ENCODE data around the gene FTO.

FTO gene

GRCh38 chr16:53964145-53964790, 260.3 kb downstream of the FTO start:
- no peak for DNase-seq (ENCODE audit: low read depth in 2 of 2)

GRCh38 chr16:53966821-53967571, 263.0 kb downstream of the FTO start:
- DNase-seq (ENCODE audit: low read depth in 2 of 2), result no peak

- DNase-seq (ENCODE audit: low read depth in 2 of 2), result no peak
Measured at GRCh38 chr16:53967572-53967971, 263.6 kb downstream of the FTO start.

GRCh38 chr16:53968454-53968853, 264.5 kb downstream of the FTO start:
- no peak for DNase-seq (ENCODE audit: low read depth in 2 of 2)

- no peak for DNase-seq (ENCODE audit: low read depth in 2 of 2)
Measured at GRCh38 chr16:53968896-53969295, 264.9 kb downstream of the FTO start.

GRCh38 chr16:53971616-53972015, 267.7 kb downstream of the FTO start:
- no peak for DNase-seq (ENCODE audit: low read depth in 2 of 2)

GRCh38 chr16:53973021-53973420, 269.1 kb downstream of the FTO start:
- no peak for DNase-seq (ENCODE audit: low read depth in 2 of 2)

- peak in 1 of 2 experiments; percentile 39 for DNase-seq (ENCODE audit: low read depth in 2 of 2)
Measured at GRCh38 chr16:53974484-53975080, 270.6 kb downstream of the FTO start.

- DNase-seq (ENCODE audit: low read depth in 2 of 2), result no peak
Measured at GRCh38 chr16:53980675-53981074, 276.7 kb downstream of the FTO start.

GRCh38 chr16:53982631-53983042, 278.7 kb downstream of the FTO start:
- DNase-seq (ENCODE audit: low read depth in 2 of 2), result no peak

GRCh38 chr16:53984936-53985335, 281.0 kb downstream of the FTO start:
- DNase-seq (ENCODE audit: low read depth in 2 of 2), result no peak

GRCh38 chr16:53985861-53986260, 281.9 kb downstream of the FTO start:
- DNase-seq (ENCODE audit: low read depth in 2 of 2), result no peak

GRCh38 chr16:53986793-53987192, 282.8 kb downstream of the FTO start:
- no peak for DNase-seq (ENCODE audit: low read depth in 2 of 2)

- DNase-seq (ENCODE audit: low read depth in 2 of 2), result no peak
Measured at GRCh38 chr16:53988136-53988535, 284.2 kb downstream of the FTO start.

GRCh38 chr16:53989597-53989996, 285.6 kb downstream of the FTO start:
- no peak for DNase-seq (ENCODE audit: low read depth in 2 of 2)

- DNase-seq (ENCODE audit: low read depth in 2 of 2), result no peak
Measured at GRCh38 chr16:53991754-53992378, 287.9 kb downstream of the FTO start.

GRCh38 chr16:53995378-53995777, 291.4 kb downstream of the FTO start:
- no peak for DNase-seq (ENCODE audit: low read depth in 2 of 2)

- DNase-seq (ENCODE audit: low read depth in 2 of 2), result no peak
Measured at GRCh38 chr16:53996961-53997360, 293.0 kb downstream of the FTO start.

- no peak for DNase-seq (ENCODE audit: low read depth in 2 of 2)
Measured at GRCh38 chr16:53998024-53998810, 294.3 kb downstream of the FTO start.

- no peak for DNase-seq (ENCODE audit: low read depth in 2 of 2)
Measured at GRCh38 chr16:53998966-53999522, 295.1 kb downstream of the FTO start.

- no peak for DNase-seq (ENCODE audit: low read depth in 2 of 2)
Measured at GRCh38 chr16:53999841-54000240, 295.9 kb downstream of the FTO start.

Measured in fibroblast of skin of left quadriceps (primary cell).